Transverse colon (tissue), 4 donors: ENCODE results near the gene TAS2R38.
"Not testable (repeated sequence)": the region's sequence is repeated elsewhere in the genome, so short reads cannot be mapped to it uniquely, and the experiment has no call there.

Experiments used
- EP300 ChIP-seq: sonication (generic); formaldehyde crosslinking; IDR thresholded peaks from one replicate; pipeline ENCODE4 v1.6.1; 2017; ENCODE audit warnings: antibody characterized with exemption, low read depth
- POLR2A ChIP-seq: fragments of 450-650 bp; IDR thresholded peaks from one replicate; pipeline ENCODE4 v1.6.1; 2016; ENCODE audit warnings: antibody characterized with exemption, mild to moderate bottlenecking, moderate library complexity
- POLR2AphosphoS5 ChIP-seq, 3 donors: sonication (generic); formaldehyde crosslinking; IDR thresholded peaks; one replicate each; pipeline ENCODE4 v1.6.1; 2016; ENCODE audit warnings: antibody characterized with exemption in 3 of 3
- TF ChIP-seq, protein P1 (sequence below), 5 experiments: fragments of 200-600 bp in 3 of 5; fragments of 450-650 bp in 2 of 5; sonication (generic) in 3 of 5; IDR thresholded peaks; 1 replicate in 2 of 5; 2 replicates in 3 of 5; pipeline ENCODE4 v1.5.1; 2016 to 2017; ENCODE audit warnings: antibody characterized with exemption in 5 of 5, inconsistent platforms in 3 of 5, mild to moderate bottlenecking in 2 of 5, moderate library complexity in 1 of 5

DNA sequence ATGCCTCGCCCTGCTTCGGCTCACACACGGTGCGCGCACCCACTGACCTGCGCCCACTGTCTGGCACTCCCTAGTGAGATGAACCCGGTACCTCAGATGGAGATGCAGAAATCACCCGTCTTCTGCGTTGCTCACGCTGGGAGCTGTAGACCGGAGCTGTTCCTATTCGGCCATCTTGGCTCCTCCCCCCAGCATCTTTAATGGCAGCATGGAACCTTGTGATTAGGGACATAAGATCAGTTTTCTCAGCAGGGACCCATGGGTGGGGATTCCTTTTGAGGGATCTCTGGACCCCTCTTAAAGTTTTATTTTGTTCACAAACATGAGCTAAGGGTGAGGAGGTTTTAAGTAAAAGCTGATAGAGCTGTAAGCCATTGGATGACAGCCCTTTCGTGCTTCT is 12.4 kb upstream of the TAS2R38 start:
- TF ChIP-seq, protein P1, sequence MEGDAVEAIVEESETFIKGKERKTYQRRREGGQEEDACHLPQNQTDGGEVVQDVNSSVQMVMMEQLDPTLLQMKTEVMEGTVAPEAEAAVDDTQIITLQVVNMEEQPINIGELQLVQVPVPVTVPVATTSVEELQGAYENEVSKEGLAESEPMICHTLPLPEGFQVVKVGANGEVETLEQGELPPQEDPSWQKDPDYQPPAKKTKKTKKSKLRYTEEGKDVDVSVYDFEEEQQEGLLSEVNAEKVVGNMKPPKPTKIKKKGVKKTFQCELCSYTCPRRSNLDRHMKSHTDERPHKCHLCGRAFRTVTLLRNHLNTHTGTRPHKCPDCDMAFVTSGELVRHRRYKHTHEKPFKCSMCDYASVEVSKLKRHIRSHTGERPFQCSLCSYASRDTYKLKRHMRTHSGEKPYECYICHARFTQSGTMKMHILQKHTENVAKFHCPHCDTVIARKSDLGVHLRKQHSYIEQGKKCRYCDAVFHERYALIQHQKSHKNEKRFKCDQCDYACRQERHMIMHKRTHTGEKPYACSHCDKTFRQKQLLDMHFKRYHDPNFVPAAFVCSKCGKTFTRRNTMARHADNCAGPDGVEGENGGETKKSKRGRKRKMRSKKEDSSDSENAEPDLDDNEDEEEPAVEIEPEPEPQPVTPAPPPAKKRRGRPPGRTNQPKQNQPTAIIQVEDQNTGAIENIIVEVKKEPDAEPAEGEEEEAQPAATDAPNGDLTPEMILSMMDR (IDR thresholded peaks at IDR 0.05): not testable (repeated sequence)
- not testable (repeated sequence) for TF ChIP-seq POLR2A; POLR2AphosphoS5 (IDR thresholded peaks at IDR 0.05); EP300
